HepG2 (cell line): ENCODE data around the gene MFSD12. TPM values are rescaled to one million over a fixed set of nuclear protein-coding genes. Genes with fewer than 3 reads are reported as not detected.

Experiments
- ATAC-seq: fragments of 200-7000 bp; cut with Tn5 transposase; 3 replicates; pipeline ENCODE4 v1.9.1; 2020; ENCODE audit warnings: mild to moderate bottlenecking, moderate library complexity
- BruUV-seq: library from RNA; stranded (reverse); fragments of 400-500 nt; replicated peaks from 2 replicates; lab custom pipeline; 2021; lab: Mats Ljungman, UMichigan
- CTCF ChIA-PET: fragments of 300-600 bp; formaldehyde crosslinking; extraction: SDS; loops from one replicate; lab custom pipeline; 2021; ENCODE audit warnings: low total read pairs, inconsistent platforms, low intra/inter-chr PET ratio; lab: Yijun Ruan, JAX
- POLR2A ChIA-PET: fragments of 350-600 bp; sonication (Branson Sonifier 250); formaldehyde crosslinking; loops from one replicate; lab custom pipeline; 2020; ENCODE audit warnings: antibody characterized with exemption, inconsistent platforms; lab: Yijun Ruan, JAX
- DNase-seq: peaks from one replicate; pipeline ENCODE4 v3.0.0-alpha.2; 2015; ENCODE audit warnings: low spot score
- FAIRE-seq: peaks from 3 replicates; lab custom pipeline; 2011; peaks lifted over from hg19 to GRCh38; lab: Jason Lieb, UNC
- H2AFZ ChIP-seq: one replicate; pipeline ENCODE4 v1.6.1; 2011; ENCODE audit warnings: low read length, inconsistent platforms
- H3K27ac ChIP-seq: fragments of 300-600 bp; 3 replicates; pipeline ENCODE4 v1.8.0; 2011; ENCODE audit warnings: mixed run types, mild to moderate bottlenecking, mixed read lengths, low read length, inconsistent platforms; ENCODE audit not compliant: insufficient read depth; ENCODE audit errors: extremely low read length
- H3K27me3 ChIP-seq, 2 experiments: fragments of 200-600 bp in 1 of 2; 2 replicates in 1 of 2; 3 replicates in 1 of 2; pipeline versions ENCODE4 v1.6.0 to v1.8.0; 2011; ENCODE audit warnings: low read length in 2 of 2, mild to moderate bottlenecking in 2 of 2, moderate library complexity in 2 of 2, inconsistent platforms in 1 of 2; ENCODE audit not compliant: insufficient read depth in 2 of 2, control insufficient read depth in 1 of 2
- H3K36me3 ChIP-seq, 2 experiments: fragments of 200-600 bp in 1 of 2; replicated peaks in 1 of 2; 2 replicates in 1 of 2; 3 replicates in 1 of 2; pipeline versions ENCODE4 v1.5.1 to v1.8.0; 2011; ENCODE audit warnings: low read length in 2 of 2, inconsistent platforms in 1 of 2; ENCODE audit not compliant: insufficient read depth in 2 of 2, control insufficient read depth in 1 of 2
- H3K4me1 ChIP-seq: 2 replicates; pipeline ENCODE4 v1.5.1; 2012; ENCODE audit warnings: low read length, inconsistent platforms; ENCODE audit not compliant: insufficient read depth
- H3K4me2 ChIP-seq: 2 replicates; pipeline ENCODE4 v1.6.0; 2011; ENCODE audit warnings: low read depth, low read length, inconsistent platforms
- H3K4me3 ChIP-seq, 3 experiments: fragments of 200-600 bp in 1 of 3; sonication (generic), shearing (Covaris generic) in 1 of 3; replicated peaks in 1 of 3; 2 replicates each; pipeline ENCODE4 v1.5.1; 2011 to 2016; ENCODE audit warnings: low read length in 3 of 3, inconsistent platforms in 2 of 3, low read depth in 2 of 3, mild to moderate bottlenecking in 2 of 3, control low read depth in 1 of 3, mixed read lengths in 1 of 3; ENCODE audit not compliant: insufficient read depth in 1 of 3
- H3K79me2 ChIP-seq: one replicate; pipeline ENCODE4 v1.6.1; 2011; ENCODE audit warnings: low read length, inconsistent platforms; ENCODE audit not compliant: insufficient read depth
- H3K9ac ChIP-seq: 2 replicates; pipeline ENCODE4 v1.6.0; 2011; ENCODE audit warnings: mild to moderate bottlenecking, low read depth, low read length, inconsistent platforms; ENCODE audit not compliant: insufficient read depth
- H3K9me3 ChIP-seq: 2 replicates; pipeline ENCODE4 v1.5.1; 2012; ENCODE audit warnings: mild to moderate bottlenecking, low read length
- H4K20me1 ChIP-seq: 2 replicates; pipeline ENCODE4 v1.6.0; 2011; ENCODE audit warnings: inconsistent platforms, mild to moderate bottlenecking, low read length, moderate library complexity; ENCODE audit not compliant: insufficient read depth
- ARHGAP35 ChIP-seq: sonication (generic); formaldehyde crosslinking; IDR thresholded peaks from 2 replicates; pipeline ENCODE4 v1.9.0; 2022; ENCODE audit warnings: mild to moderate bottlenecking, inconsistent platforms, moderate library complexity, missing genetic modification reagents, borderline replicate concordance
- FOXJ3 ChIP-seq: sonication (generic); formaldehyde crosslinking; IDR thresholded peaks from 2 replicates; pipeline ENCODE4 v1.4.0; 2020; ENCODE audit warnings: missing genetic modification reagents, mild to moderate bottlenecking, borderline replicate concordance
- GABPB1 ChIP-seq: IDR thresholded peaks from 2 replicates; pipeline ENCODE4 v1.6.1; 2016; ENCODE audit warnings: mild to moderate bottlenecking, missing genetic modification reagents, moderate library complexity, missing compliant biosample characterization
- HDAC1 ChIP-seq: sonication (generic); formaldehyde crosslinking; IDR thresholded peaks from 2 replicates; pipeline ENCODE4 v1.5.1; 2020; ENCODE audit warnings: mild to moderate bottlenecking, missing genetic modification reagents
- IKZF1 ChIP-seq: fragments of 450-650 bp; IDR thresholded peaks from 2 replicates; pipeline ENCODE4 v1.7.1; 2016
- POGK ChIP-seq: sonication (generic); formaldehyde crosslinking; conservative IDR thresholded peaks from 2 replicates; pipeline ENCODE4 v1.8.0; 2022; ENCODE audit warnings: mild to moderate bottlenecking, moderate library complexity, missing genetic modification reagents
- SYNCRIP ChIP-seq: fragments of 200-400 bp; formaldehyde crosslinking; IDR thresholded peaks from 2 replicates; pipeline ENCODE4 v1.6.1; 2018; ENCODE audit warnings: mild to moderate bottlenecking, low read depth, low read length; ENCODE audit not compliant: insufficient read depth
- TEAD3 ChIP-seq: optimal IDR thresholded peaks from 2 replicates; pipeline ENCODE3; 2016; ENCODE audit warnings: borderline replicate concordance
- ZNF530 ChIP-seq: sonication (generic); formaldehyde crosslinking; IDR thresholded peaks from 2 replicates; pipeline ENCODE4 v1.5.0; 2020; ENCODE audit warnings: low read depth, mild to moderate bottlenecking, missing genetic modification reagents
- ZNF598 ChIP-seq: sonication (generic); formaldehyde crosslinking; IDR thresholded peaks from 2 replicates; pipeline ENCODE4 v1.5.1; 2020; ENCODE audit warnings: mild to moderate bottlenecking, missing genetic modification reagents, borderline replicate concordance
- ZNF674 ChIP-seq: sonication (generic); formaldehyde crosslinking; IDR thresholded peaks from 2 replicates; pipeline ENCODE4 v1.5.0; 2020; ENCODE audit warnings: low read depth, mild to moderate bottlenecking, missing genetic modification reagents
- WGBS: methylation state at CpG from one replicate; pipeline ENCODE4 v1.1.6; 2017; ENCODE audit warnings: low lambda C conversion rate; 5-methylcytosine and 5-hydroxymethylcytosine counted together
- in situ Hi-C: cut with HindIII; loops from 2 replicates; pipeline ENCODE4 v1.10.0; 2017; ENCODE audit warnings: low pct_unique_long_range_greater_than_20kb; ENCODE audit not compliant: extremely low pct_ligation_motif_present
- intact Hi-C: fragments of 100-400 bp; cut with micrococcal nuclease; formaldehyde crosslinking; loops from one replicate; pipeline ENCODE4 v1.10.0; 2022; ENCODE audit not compliant: unreplicated experiment
- polyA plus RNA-seq, 8 experiments: library from polyadenylated mRNA; depleted of rRNA in 3 of 8; stranded (reverse) in 7 of 8; unstranded in 1 of 8; fragments of >200 nt; fragmentation: Illumina TruSeq in 4 of 8; extraction: Trizol in 4 of 8; gene quantifications; 2 replicates each; pipeline versions ENCODE4 v1.2.1 to v1.2.3, GENCODE V29; 2011 to 2016; ENCODE audit warnings: low read depth in 4 of 8, missing spikeins in 1 of 8, mixed read lengths in 1 of 8; ENCODE audit not compliant: insufficient read depth in 1 of 8
- total RNA-seq, 5 experiments: library from RNA; depleted of rRNA; stranded (reverse); fragments of >200 nt; fragmentation: Illumina TruSeq; extraction: Trizol; gene quantifications; 2 replicates each; pipeline ENCODE4 v1.2.3, GENCODE V29; 2016; ENCODE audit warnings: low read depth in 1 of 5
- TF ChIP-seq, protein P1 (sequence below): IDR thresholded peaks from 2 replicates; pipeline ENCODE4 v1.6.1; 2018; ENCODE audit warnings: missing genetic modification reagents
- TF ChIP-seq, protein P2 (sequence below): sonication (generic); formaldehyde crosslinking; IDR thresholded peaks from 2 replicates; pipeline ENCODE4 v1.5.1; 2020; ENCODE audit warnings: missing genetic modification reagents, mild to moderate bottlenecking, borderline replicate concordance

Gene MFSD12
- total and polyA plus RNA-seq, 2 of the 13 experiments (the other 11 are each of a cell fraction or from before 2014, with no cell fraction given) = 27.2 to 29.1 TPM

DNA sequence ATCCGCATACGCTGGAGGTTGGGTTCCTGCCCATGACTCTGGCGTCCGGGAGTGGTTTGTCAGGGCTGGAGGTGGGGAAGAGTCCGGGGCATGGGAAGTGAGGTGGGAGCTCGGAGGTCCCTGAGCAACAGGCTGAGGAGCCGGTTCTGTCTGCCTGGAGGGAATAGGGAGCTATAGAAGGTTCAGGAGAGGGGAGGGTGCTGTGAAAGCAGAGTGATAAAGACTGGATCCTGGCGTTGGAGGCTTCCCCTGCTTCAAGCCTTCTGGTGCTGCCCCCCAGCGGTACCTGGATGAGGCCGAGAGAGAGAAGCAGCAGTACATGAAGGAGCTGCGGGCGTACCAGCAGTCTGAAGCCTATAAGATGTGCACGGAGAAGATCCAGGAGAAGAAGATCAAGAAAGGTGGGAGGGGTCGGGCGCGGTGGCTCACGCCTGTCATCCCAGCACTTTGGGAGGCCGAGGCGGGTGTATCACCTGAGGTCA, 17.9 kb upstream of the MFSD12 start:
- Histone ChIP-seq H2AFZ (no peak overlapping the region), H3K27me3 (no peaks in the 10 kb centered on the region), H3K9me3 (no peaks in the 10 kb centered on the region), H4K20me1 (peaks cover 4% of the 10 kb centered on the region), H3K9ac (no peak overlapping the region), H3K4me3 (no peak overlapping the region), H3K4me2 (no peak overlapping the region), H3K27ac (no peak overlapping the region), H3K79me2 (peaks cover 2% of the 10 kb centered on the region), H3K4me1 (peaks cover 33% of the 10 kb centered on the region), H3K36me3 (no peaks in the 10 kb centered on the region; a peak in 1 of 5 replicates)
- no peak for ATAC-seq
- POLR2A ChIA-PET = interaction anchor here (0.7 kb wide), 1 partner anchor 22 kb away, joined by 3 read pairs; no protein-coding TSS in a partner anchor
- FAIRE-seq = no peak
- CTCF ChIA-PET = interaction anchor here (1.0 to 1.6 kb wide), 2 partner anchors 28 to 30 kb away, joined by 3 to 14 read pairs; no protein-coding TSS in a partner anchor
- intact Hi-C loops = loop anchor here (1.0 kb wide), 1 partner anchor 30 kb away; no protein-coding TSS in a partner anchor
- in situ Hi-C loops = no loop called here
- no TSS peak for BruUV-seq
- peak; percentile 55 for DNase-seq
- WGBS = 78% methylated on average over 19 of the region's 19 CpGs
- TF ChIP-seq ZNF530 (CRISPR knock-in tag) (no peak), FOXJ3 (CRISPR knock-in tag) (no peak), POGK (no peak), SYNCRIP (no peak), IKZF1 (no peak), ZNF674 (CRISPR knock-in tag) (no peak), HDAC1 (CRISPR knock-in tag) (no peak), GABPB1 (no peak), ARHGAP35 (CRISPR knock-in tag) (no peak), ZNF598 (CRISPR knock-in tag) (no peak), TEAD3 (CRISPR knock-in tag) (no peak)
- TF ChIP-seq, protein P1, sequence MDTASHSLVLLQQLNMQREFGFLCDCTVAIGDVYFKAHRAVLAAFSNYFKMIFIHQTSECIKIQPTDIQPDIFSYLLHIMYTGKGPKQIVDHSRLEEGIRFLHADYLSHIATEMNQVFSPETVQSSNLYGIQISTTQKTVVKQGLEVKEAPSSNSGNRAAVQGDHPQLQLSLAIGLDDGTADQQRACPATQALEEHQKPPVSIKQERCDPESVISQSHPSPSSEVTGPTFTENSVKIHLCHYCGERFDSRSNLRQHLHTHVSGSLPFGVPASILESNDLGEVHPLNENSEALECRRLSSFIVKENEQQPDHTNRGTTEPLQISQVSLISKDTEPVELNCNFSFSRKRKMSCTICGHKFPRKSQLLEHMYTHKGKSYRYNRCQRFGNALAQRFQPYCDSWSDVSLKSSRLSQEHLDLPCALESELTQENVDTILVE (CRISPR knock-in tag) = no peak
- TF ChIP-seq, protein P2, sequence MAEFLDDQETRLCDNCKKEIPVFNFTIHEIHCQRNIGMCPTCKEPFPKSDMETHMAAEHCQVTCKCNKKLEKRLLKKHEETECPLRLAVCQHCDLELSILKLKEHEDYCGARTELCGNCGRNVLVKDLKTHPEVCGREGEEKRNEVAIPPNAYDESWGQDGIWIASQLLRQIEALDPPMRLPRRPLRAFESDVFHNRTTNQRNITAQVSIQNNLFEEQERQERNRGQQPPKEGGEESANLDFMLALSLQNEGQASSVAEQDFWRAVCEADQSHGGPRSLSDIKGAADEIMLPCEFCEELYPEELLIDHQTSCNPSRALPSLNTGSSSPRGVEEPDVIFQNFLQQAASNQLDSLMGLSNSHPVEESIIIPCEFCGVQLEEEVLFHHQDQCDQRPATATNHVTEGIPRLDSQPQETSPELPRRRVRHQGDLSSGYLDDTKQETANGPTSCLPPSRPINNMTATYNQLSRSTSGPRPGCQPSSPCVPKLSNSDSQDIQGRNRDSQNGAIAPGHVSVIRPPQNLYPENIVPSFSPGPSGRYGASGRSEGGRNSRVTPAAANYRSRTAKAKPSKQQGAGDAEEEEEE = no peak
